DMS53 (cell line): ENCODE data around the gene DLX6.

Experiments
- DNase-seq: peaks from one replicate; lab custom pipeline; 2025; lab: John Stamatoyannopoulos, UW

The DLX6 gene

DNA sequence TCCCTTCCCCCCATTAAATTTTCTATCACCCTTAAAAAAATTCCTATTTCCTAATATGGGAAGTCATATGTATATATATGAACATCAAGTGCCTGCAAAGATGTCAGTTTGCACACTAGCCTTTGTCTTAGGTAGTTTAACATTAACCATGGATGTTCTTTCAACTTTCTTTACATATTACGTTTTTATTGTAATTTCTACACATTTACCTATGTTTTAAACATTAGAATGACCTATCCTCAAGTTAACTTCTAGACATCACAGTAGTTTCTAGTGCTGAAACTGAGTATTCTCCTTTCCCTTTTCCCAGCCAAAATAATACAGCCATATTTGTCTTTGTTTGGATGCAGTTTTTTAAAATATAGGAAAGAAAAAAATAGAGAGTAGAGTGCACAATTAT is 5.8 kb downstream of the DLX6 start:
- no peak for DNase-seq

DNA sequence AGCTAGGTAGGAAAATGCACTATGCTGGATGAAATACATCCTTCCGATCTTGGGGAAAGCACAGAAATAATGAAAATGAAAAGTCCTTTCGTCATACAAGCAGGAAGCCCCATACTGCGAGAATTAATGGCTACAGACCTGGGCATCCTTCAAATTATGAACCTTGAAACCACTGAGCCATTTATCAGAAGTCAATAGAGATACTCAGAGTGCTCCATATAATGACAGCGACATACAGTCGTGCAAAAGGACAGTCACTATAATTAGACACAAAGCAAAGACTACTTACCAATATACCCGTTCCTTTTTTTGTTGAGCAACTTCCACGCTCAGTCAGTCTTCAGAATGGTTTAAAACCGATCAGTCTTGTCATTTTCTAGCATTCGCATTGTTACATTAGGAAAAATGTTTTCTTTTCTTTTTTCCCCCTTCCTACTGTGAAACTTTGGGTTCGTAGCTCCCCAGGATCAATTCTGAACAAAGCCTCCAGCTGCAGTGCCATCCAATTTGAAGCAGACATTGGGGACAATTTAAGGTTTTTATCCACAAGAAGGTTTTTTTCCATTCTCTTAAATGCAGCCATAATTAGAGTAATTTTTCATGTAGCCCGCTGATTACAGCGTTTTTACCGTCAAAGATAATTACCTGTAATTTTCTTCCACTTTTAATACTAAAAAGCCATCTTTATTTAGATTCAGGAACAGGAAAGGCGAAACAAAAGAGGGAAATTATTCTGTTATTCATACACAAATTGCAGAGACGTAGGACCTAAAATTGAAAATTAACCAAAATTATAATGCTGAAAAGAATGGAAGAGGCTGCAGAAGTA is 6.4 kb downstream of the DLX6 start:
- no peak for DNase-seq

DNA sequence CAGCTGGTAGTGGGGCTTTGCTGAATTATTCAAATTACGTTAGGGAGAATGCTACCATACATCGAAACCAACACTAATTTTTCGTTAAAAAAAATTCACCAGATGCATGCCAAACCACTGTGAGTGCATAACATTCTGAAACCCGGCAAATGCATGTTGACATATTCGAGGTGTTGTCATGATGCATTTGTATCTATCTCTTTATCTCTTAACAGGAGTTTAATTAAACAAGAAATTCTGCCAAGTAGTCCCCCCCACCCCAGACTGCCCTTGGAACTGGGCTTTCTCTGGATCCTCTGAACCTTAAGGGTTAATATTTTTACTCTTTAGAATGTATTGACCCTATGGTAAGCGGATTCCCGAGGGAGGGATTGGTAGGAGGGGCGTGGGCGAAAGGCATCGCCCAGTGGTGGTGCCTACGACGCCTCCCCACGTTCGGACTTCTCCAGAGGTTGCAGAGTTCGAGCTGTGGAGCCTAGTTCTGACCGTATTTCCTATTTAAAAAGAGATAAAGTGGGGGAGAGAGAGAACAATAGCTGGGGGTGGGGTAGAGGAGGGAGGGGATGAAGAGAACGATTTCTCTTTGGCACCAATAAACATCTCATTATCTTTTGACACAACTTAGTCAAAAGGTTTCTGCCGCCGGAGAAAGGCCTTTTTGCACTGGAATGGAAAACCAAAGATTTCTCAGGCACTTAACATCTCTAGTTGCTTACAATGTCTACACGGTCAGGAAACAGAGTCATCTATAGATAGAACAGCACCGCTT is 7.2 kb downstream of the DLX6 start:
- no peak for DNase-seq

DNA sequence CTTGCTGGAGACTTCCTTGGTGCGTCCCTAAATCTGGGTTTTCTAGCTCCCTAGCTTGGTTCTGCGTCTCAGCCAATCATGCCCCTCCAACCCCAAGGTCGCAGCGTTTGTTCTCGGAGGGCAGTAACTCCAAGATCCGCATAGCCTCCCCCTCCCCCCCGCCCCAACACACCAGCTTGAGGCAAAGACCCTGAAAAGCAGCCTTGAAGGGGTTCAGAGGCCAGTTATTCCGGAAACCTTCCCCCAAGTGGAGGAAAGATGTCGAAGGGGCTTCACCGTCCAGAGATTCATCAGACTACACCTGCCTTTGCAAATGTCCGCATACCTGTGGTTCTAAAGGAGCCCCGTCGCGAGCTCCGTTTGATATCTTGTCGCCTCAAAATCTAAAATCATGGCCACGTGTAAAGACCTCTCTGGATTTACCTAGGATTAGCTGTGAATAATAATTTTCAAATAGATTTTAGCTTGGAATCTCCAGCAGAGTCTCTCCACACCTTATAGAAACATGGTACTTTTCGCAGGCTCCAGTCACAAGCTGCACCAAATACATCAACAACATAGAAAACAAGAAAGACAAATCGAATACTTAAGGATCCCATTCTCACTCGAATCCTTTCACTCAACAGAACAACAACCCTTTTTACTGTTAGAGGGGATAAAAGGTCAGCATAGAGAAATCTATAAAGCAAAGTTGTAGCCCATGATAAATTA is 7.9 kb downstream of the DLX6 start:
- no peak for DNase-seq

DNA sequence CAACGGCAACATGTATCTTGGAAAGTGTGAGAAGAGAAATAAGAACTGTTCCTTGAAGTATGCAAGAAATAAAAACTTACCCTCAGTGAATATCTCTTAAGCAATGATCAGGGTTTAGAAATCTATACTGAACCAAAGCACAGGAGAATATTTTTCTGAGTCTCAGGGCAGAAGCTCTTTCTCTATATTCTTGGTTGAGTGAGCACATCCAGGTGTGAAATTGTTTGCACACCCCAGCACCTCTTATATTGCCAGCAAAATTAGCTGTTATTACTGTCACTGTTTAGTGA is 8.4 kb downstream of the DLX6 start:
- no peak for DNase-seq

DNA sequence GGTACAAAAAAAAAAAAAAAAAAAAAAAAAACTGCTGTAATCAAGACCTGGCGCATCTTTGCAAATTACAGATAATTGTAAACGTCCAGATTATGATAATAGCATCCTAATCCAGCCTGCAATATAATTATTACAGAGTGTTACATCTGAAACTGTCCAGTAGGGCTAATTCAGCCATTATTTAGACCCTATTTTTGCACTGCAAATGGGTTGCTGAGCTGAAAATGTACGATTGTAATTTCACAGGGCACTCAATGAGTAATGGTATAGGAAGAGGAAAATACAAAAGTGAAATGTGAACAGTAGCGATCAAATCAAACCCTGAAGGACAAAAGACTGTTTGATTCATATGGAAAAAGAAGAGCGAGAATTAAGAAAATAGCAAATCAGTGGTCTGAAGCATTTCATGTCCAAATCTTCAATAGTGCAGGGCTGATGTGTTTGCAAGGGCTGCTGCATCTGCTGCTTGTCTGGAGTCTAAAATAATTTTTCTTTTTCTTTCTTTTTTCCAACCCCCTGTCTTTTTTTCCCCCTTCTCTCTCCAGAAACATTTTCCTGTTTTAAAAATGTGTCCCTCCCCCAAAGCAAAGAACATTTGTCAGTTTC is 8.9 kb downstream of the DLX6 start:
- DNase-seq = no peak

DNA sequence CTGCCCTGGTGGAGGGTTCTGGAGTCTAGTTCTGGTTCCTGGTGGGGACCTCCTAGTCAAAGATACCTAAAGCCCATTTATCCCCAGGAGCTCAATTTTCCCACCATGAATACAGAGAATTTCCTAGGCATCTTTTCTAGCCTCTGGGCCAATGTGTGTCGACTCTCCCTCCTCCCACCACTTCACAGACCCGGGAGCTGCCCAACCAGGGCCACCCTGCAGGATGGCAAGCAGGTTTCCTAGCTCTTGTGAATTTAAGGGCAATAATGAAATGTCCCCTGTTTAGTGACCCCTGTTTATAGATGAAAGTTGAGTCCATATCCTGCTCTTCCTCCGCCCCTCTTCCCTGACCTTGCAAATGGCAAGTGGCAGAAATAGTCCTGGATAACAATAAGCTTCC is 9.9 kb downstream of the DLX6 start:
- DNase-seq = no peak

DNA sequence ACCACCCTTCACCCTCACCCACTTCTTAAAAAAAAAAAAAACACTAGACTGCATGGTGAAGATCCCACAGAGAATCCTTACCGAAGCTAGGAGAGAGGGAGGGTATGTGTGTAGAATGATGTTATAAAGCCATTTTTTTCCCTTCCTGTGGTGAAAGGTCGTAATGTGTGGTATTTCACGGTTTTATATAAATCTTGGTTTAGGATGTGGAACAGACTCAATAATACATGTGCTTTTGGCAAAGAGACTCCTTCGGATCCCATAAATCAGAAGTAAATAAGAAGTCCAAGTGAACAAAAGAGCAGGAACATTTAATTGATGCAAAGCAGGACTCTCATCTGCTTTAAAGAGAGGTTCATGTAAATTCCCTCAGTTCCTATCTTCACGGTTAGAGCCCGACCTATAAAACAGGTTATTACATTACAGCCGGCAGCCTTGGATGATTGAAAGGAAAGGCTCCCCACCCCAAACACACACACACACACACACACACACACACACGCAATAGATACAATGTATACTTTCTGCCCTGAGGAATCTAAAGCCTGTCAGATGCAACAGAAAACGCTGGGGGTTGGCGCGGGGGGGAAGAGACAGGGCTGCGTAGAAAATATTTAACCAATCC is 10.5 kb downstream of the DLX6 start:
- peak; percentile 63 for DNase-seq

DNA sequence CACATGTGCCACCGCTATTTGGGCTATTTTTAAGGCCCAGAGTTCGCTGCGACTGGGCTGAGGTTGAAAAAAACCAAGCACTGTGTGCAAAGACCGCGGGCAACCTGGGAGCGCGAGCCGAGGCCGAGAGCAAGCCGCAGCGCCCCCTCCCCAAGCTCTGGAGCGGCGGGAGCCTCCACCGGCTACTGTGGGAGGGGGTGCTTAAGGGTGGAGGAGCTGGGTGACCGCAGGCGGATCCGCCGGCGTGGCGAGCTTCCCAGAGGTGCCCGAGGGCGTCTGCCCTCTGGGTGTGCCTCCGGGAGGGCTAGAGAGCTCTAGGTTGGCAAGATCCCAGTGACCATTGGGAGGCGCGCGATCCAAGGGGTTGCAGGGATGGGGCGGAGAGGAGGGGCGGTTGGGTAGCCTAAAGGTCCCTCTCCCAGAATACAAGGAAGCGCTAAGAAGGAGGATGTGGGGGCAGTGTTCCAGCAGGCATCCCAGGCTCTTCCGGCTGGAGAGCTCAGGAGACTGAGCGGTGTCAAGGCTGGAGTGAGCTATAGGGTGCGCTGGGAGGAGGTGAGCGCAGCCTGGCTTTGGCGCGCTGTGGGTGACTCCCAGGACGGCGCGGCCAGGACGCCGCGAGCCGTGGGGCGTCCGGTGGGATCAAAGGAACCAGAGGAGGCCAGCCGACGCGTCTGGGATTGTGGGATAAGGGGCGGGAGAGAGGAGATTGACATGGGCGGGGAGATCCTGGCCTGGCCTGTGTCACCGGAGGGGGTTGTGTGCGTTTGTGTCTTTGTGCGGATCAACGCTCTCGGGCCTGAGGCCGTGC is 11.2 kb downstream of the DLX6 start:
- DNase-seq = peak; percentile 89

DNA sequence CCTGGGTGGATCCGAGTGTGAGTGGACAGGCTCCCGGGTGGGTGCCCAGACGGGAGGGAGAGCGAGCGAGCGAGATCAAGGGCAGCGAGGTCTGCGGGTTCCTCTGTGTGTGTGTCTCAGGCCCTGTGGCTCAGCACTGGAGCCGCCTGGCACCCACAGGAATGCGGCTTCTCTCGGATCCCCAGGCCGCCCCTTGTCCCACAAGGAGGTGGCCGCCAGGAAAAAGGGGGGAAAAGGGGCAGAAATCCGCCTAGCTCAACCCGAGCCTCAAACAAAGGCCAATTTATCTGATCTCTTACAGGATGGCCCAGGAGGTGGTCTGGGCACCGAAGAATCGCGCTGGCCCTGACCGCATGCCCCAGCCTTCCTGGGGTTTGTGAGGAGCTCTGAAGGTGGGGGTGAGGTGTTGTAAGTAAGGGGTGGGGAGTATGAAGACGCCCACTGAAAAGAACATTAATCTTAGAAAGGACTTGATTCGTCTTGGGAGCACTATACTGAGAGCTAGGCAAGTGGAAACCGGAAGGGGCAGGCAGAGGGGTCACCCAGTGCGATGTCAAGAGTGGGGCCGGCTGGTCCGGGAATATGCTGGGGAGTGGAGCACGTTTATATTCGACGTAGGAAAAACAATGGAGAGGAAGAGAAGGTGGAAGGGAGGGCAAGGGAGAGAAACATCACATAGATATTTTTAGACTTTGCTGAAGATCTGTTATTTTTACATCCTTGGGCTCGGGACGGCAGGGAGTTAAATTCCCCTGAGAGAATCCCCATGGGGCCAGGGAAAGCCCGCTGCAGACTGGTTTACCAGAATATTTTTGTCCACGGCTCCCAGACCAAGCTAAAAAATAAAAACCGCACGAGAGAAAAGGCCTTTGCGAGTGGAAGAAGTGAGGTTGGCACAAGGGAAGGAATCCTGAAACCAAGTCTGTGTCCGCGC is 12.1 kb downstream of the DLX6 start:
- DNase-seq = peak; percentile 50

DNA sequence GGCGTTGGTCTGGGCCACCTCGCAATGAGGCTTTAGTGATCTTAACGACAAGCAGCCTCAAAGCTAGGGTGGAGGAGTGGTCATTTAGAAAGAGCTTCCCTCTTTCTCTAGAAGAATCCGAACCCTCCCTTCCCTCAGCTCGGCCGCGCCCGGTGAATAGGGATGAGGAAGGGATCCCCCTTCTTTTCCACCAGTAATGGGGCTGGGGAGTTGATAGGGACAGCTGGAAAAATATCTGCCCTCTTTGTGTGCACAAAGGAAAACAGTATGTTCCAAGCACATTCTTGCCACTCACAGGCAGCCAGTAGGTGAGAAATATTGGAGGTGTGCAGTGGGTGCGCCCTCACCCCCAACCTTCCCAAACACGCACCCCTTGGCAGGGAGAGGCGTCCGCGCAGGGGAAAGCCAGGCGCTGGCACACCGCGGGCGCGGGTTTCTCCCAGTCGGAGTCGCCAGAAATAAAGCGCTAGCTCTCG is 12.8 kb downstream of the DLX6 start:
- DNase-seq = peak; percentile 35

DNA sequence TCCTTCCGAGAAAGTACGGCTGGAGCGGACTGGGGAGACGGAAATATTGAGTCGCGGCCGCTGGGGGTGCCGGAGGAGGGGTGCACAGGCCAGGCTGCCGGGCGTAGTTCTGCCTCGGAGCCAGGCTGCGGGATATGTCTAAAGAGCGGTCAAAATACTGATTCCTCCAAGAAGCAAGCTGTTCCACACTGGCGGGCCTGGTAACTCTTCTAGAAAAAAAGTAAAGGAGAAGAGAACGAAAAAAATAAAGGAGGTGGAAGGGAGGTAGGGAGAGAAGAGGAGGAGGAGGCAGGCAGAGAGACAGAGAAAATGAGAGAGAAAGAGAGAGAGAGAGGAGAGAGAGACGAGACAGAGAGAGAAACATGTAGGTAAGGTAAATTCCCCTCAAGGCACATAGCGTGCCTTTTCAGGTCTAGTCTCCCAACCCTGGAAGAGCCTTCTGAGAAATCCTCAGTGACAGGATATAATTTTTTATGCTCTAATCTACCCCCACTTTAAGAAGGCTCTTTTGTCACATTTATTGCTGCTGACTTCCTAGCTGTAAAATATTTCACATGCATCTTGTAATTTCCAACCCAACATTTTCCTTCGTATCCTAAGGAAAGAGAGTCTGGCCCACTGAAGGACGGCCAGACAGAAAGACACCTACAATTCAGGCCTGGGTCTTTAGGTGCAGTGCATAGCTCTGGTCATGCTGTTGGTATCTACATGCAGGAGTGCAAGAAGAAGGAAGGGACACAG is 13.6 kb downstream of the DLX6 start:
- peak; percentile 32 for DNase-seq

DNA sequence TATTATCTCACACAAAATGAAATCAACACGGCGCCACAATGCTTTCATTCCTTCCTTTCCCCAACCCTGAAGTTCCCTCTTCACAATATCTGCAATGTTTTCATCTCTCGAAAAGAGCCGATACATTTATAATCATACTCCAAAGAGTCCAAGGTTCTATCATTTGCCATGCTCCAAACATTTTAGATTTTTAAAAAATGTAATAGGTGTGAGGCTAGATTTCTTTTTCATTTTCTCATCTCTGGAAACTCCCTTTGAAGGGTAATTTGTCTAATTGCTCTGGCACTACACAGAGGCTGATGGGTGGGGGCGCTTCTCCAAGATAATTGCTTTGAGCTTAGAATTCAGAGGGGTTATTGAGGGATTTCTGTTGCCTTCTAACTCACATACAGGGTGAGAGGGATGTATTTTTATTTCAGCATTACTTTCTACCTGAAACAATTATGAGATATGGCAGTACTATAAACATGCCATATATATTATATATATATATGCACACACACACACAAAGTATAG is 14.4 kb downstream of the DLX6 start:
- no peak for DNase-seq

DNA sequence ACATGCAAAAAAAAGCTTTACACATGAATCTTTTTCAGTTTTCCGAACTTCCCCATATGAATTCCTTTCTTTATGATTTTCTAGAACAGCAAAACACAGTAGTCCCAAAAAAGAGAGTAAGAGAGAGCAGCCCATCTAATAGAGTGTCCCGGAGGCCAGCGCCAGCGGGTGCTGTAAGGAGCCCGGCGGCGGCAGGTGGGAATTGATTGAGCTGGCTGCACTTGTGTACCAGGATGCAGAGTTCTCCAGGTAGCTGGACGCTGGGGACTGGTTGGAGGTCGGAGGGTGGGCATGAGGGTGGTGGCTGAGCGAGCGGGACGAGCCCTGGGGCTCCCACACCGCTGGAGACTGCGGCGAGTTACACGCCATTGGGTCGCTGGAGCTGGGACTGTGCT is 15.2 kb downstream of the DLX6 start:
- DNase-seq = peak; percentile 44

DNA sequence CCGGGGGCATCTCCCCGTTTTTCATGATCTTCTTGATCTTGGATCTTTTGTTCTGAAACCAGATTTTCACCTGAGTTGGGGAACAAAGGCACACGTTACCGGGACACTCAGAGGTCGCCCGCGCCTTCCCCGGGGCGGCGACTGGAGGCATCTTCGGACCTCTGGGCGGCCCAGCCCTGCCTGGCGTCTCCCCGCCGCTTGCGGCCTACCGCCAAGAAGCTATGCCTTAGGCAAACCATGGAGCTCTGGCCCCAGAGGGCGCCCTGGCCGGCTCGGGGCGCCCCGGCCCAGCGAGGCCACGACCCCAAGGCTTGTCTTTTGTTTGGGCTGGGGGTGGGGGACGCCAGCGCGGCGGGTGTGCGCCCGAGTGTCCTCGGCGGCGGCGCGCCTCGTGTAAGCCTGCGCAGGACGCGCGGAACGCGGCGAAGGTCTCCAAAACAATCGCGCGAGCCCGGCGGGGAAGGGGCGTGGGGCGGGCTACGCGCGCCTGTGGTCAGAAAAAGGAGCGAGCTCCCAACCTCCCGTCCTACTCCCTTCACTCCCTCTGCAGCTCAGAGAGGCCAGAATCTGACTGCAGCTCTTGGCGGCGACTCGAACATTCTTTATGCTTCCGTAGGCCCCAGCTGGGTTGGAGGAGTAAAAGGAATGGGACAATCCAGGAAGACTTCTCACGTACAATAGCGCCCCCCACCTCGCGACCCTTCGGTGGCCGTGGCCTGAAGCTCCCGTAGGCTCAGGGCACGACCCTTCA is 15.8 kb downstream of the DLX6 start:
- DNase-seq = peak; percentile 62

DNA sequence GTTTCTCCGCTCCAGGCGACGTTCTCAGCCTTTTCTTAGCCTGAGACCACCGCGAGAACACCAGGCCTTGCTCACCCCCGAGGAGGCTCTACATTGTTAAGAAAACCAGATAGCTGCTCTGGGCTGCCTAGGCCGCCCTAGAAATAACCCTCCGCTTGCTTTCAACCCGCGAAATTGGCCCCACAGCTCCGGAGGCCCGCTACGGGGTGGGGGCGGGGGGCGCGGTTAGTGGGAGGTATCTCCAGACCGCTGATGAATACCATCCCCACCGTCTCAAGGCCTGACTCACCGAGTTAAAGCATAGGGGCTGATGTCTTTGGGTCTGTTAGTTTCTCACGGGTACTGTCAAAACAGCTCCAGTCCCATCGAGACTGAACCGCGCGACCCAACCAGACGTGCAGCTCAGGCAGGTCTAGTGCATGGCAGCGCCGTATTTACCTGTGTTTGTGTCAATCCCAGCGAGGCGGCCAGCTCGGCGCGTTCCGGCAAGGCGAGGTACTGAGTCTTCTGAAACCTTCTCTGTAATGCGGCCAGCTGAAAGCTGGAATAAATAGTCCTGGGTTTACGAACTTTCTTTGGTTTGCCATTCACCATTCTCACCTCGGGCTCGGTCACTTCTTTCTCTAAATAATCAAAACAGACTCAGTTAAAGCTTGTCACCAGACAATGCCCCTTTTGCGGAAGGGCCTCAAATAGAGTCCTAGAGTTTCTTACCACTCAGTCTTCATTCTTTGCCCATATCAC is 16.6 kb downstream of the DLX6 start:
- peak; percentile 89 for DNase-seq

DNA sequence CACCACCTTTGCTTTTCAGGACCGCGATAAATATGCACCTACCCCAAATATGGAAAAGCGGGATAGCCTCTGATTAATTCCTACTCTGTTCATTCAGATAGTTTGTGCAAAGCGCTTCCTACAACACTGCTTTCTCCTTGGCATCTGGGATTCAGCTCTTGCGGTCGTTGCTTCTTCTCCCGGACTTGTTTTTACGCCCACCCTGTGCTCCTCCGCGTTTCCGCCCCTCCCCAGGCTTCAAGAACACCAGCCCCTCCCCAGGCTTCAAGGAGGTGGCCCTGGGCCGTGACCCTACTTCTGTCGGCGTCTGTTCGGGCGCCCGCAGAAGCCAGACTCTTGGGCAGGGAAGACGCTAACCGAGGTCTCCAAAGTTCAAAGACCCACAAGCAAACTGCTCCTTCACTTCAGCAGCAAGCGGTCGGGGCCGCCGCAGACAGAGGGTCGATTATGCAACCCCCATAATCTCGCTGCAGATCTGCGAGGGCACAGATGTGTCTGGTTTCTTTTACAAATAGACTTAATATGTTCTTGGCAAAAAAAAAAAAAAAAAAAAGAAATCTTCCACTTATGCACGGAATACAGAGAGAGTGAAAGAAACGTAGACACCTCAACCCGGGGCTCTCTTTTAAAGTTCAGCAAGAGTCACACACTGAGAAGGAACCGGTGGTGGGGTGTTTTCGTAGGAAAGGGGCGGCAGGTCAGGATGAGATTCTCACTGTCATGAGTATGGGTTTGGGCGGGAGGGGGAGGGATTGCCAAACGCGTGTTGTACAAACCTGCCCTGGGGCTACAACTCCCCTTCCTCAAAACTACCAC is 17.3 kb downstream of the DLX6 start:
- DNase-seq = peak; percentile 41
